GM21529 (cell line): ENCODE measurements around the gene BGN.

Experiments used
- ATAC-seq: cut with Tn5 transposase; IDR thresholded peaks from one replicate; pipeline ENCODE4 v1.9.1; 2021; ENCODE audit not compliant: unreplicated experiment

BGN gene

DNA sequence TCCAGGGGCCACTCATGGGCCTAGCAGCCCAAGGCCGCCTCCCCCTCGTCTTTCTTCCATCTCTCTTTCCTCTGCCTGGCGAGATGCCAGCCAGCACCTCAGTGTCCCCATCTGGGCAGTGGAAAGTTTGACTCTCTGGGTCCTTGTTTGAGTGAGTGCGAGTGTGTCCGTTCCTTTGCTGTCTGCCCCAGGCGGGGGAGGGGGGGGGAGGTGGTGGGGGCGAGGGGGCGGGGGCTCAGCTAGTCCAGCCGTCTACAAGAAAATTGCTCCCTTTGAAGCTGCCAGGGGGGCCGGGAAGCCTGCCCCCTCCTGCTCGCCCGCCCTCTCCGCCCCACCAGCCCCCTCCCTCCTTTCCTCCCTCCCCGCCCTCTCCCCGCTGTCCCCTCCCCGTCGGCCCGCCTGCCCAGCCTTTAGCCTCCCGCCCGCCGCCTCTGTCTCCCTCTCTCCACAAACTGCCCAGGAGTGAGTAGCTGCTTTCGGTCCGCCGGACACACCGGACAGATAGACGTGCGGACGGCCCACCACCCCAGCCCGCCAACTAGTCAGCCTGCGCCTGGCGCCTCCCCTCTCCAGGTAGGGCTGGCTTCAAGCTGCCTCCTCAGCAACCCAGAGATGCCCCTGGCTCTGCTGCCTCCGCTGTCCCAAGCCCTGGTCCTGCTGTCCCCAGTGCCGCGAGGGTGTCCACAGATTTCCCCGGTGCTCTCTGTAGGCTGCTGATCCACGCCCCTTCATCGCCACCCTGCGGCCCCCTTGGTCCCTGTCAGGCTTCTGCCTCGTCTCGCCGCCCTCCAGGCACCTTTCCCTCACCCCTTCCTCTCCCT, at the start of gene BGN:
Gene BGN, plus strand, starts transcription at position 440 of the 821 bp plus-strand sequence. CDS start 9,652 bp downstream, outside the sequence.
- no peak for ATAC-seq

DNA sequence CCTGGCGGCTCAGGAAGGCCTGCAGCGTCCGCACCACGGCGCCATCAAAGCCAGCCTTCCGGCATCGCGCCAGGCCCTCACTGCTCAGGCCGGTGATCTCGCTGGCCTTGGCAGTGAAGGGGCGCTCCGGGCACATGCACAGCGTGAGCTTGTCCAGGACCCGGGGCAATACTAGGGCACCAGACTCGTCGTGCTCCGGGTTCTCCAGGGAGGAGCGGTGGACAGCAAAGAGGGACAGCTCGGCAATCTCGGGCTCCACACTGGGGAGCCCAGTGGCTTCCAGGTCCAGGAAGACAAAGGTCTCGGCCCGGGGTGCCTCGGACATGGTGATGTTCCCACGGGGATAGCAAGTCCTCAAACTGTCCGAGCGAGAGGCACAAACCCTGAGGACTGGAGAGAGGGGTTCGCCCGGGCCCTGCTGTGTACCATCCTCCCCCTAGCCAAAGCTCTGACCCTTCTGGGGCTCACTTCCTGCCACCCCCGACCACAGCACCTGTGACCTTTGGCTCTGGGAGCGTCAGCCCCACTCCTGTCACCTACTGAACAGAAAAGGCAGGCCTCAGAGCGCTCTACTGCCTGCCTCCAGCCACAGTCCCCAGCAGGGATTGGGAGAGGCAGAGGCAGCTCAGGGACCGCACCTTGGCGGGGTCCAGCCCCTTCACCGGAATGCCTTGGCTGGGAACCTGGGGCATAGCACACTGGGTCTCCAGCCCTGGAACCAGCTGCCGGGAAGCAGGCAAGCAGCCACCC, 49.5 kb upstream of the BGN start:
- ATAC-seq: no peak

DNA sequence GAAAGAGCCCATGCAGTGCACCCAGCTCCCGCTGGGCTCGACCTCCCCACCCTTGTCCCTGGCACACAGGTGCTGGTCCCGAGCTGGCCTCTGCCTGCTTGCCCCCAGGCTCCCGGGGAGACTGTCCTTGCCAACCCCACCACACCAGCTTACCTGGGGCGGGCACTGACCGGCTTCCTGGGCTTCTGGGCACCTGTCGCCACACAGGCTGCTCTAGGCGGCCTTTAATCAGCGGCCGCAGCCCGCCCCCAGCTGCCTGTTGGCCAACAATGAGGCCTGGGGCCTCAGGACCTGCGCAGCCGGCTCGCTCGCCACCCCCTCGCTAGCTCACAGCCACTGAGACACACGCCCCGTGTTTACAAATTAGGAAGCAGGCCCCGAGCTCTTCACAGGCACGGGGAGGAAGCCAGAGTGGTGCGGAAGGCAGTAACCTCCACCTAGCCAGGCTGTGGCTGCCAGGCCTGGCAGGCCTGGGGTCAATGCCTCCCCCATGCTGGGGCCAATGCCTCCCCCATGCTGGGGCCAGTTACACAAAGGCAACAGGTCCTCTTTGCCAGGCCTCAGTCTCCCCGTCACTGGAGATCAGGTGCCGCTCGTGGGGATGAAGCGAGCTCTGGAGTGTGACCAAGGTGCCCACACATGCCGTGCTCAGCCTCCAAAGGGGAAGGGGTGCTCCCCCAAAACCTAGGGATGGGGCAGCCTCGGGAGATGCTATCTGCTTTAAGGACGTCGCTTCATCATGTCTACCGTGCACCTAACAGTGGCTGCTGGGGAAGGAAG, 48.7 kb upstream of the BGN start, which contains the start of gene TREX2:
Gene TREX2, minus strand, starts transcription at position 201 of the 780 bp plus-strand sequence. CDS start 626 bp downstream, outside the sequence.
- ATAC-seq: no peak

DNA sequence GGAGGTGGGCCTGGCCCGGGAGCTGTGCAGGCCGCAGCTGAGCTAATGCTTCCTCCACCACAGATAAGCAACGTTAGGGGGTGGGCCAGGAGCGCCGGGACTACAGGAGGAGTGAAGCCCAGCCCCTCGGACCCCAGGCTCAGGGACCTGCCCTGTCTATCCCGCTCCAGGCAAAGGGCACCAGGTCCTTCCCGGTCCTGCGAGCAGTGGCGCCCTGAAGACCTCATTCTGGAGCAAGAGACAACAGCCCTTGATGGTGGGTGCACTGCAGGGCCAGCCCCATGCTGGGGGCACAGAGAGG, 48.2 kb upstream of the BGN start:
- ATAC-seq: no peak

DNA sequence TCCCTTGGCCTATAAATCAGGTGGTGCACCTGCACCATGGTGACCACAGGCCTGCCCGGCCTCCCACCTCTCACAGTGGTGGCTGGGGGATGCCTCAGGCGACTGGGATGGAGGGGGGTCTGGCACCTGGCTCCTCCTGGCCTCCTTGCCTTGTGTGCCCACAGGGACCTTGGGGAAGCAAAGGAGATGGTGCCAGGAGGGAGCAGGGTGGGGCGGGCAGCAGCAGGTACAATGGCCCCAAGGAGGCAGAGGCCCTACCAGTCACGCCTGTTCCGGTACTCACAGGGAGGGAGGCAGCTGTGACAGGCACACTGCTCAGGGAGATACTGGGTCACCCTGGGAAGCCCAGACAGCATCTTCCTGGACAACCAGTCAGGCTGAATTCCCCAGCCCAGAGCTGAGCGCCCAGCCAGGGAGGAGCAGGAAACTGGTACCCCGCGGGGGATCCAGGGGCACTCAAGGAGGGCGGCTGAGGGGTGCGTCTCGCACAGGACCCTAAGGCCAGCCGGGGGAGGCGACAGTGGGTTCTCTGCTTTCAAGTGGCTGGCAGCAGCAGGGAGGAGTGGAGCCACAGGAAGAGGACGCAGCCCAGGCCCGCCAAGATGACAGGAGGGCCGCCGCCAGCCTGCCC, 47.7 kb upstream of the BGN start:
- no peak for ATAC-seq

DNA sequence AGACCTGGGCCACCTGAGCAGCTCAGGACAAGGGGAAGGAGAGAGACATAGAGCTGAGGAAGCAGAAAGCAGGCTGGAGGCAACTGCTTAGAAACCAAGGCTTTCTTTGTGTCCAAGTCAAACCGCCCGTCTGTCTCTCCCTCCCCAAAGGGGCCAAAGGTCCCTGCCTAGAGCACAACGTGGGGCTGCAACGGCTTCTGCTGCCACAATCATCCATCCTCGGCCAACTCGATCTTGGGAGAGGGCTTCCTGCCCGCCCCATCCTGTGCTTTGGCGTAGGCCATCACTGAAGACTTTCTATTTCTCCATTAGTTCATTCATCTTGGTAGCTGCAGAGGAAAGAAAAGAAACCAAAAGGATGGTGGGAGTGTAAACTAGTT, 47.2 kb upstream of the BGN start:
- no peak for ATAC-seq

DNA sequence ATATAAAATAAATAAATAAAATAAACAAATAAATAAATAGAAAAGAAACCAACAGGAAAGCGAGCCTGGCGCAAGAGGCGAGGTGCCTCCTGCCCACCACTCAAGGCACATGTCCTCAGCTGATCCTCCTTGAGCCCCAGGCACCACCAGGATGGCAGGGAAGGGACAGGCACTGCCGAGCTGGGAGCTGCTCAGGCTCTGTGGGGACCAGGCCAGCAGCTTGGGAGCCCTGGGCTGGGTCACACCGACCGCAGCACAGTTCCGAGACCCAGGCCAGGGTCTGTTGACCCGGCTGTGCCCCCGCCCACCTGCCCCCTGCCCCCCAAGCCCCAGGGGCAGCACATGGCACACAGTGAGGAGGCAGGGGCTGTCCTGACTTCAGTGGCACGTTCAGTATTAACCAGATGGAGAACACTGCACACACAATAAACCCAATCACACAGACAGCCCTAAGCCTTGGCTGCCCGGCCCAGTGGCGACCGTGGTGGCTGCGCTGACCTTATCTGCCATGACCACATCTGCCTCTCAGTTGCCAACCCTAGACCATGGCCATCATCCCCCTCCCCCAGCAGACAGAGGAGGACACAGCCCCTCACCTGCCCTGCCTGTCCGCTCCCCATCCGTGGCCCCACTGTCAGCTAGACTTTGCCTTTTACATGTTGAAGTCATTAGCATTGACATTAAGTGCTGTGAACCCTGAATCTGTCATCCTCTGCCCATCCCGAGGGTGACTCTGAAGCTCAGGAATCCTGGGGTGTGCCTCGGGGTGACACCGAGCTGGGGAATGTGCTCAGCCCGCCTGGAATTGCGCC, 46.0 kb upstream of the BGN start:
- no peak for ATAC-seq

DNA sequence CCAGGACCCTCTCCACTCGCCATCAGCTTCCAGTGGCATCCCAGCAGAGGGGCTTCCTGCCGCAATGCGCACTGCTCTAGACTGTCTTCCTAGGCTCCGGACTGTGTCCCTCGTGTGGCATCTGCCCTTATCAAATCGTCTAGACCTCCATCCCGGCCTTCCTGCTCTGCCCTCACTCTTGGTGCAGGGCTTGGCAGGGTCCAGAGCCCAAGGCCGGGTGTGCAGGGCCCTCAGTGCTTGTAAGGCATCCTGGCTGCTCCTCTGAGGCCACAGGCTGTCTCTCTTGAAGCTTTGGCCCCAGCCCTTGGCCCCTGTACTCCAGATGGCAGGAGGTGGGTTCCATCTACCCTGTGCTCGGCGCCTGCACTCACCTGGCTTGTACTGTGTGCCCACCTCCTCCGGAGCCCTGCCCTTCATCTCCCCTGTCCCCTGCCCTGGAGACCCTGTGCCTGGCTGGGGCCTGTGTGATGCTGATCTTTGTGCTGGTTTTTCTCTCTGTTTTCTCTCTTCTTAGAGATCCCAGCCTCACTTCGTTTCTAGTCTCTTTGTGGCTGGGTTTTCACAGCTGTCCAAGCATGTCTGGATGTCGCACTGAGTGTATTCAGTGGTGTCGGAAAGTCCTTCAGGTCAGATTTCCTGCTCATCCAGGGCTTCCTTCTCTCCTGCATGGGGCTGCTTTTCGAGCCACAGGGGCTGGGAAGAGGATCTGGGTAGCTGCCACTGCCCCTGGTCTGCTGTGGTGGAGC, 45.2 kb upstream of the BGN start:
- ATAC-seq: no peak

DNA sequence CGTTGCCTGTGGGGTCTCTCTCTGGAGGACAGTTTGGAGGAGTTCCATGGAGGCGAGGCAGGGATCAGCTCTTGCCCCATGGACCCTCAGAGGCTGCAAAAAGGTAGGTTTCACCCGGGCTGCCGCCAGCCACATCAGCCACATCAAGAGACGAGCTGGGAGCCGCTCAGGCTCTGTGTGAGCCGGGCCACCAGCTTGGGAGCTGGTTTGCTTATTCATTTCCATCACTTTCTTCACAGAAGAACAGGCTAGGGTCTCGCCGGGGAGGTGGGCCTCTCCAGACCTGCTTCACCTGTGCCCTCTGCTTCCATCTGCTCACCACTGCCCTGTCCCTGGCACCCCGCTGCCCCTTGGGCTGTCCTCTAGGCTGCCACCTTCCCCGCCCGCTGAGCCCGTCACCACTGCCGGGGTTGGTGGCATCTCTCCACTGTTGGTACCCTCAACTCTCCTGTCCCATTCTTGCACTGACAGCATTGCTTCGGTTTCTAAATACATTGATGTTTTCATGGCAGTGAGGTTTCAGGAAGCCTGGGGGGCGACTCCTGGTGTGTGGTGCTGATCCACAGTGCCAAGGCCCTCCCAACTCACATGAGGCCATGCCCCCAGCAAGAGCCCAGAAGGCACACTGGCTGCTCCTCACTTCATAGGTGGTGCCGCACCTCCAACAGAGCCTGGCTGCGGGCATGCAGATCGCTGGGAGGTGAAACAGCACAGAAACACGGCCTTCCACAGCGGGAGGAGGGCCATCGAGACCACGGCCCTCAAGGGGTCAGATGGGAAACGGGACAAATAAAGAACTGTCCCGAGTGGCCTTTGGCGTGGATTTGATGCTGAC, 44.4 kb upstream of the BGN start:
- ATAC-seq: no peak

DNA sequence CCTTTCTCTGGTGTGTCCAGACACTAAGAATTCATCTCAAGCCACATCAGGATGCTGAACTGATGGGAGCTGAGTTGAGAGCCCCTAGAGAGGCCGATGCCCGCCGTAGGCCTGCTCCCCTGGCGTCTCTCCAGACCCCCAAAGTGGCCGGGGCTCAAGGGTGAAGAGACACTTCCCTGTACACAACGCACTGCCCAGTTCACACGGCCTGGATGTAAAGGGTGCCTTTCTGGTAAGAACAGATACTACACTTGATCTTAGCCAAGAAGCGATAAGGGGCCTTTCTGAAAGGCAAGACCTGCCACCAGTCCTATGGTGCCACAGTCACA, 43.9 kb upstream of the BGN start:
- no peak for ATAC-seq

DNA sequence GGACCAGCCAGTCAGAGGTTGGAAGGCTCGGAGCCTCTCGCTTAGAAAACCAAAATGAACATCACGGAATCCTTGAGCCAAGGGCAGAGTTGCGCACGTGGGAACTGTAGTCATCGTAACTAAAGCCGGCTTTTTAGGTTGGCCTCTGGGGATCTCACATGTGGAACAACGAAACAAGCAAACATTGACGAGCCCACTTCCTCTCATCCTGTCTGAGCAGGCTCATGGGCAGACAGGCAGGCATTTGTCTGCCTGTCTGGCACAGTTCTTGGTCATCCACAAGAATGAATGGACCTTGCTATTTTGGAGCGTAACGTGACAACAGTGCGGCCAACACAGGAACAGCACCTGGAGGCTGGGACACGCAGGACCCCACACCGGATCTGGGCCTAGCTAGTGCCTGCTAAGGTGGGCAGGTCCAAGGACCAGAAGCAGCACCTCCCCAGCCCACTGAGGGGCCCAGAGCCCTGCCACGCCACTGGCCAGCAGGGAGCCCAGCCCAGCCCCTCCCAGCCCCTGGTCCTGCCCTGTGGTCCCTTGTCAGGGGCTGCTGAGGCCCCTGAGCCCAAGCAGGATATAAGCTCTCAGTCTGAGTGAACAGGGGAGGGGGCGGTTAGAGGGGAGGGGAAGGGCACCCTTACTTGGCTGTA, 39.8 kb upstream of the BGN start:
- no peak for ATAC-seq

DNA sequence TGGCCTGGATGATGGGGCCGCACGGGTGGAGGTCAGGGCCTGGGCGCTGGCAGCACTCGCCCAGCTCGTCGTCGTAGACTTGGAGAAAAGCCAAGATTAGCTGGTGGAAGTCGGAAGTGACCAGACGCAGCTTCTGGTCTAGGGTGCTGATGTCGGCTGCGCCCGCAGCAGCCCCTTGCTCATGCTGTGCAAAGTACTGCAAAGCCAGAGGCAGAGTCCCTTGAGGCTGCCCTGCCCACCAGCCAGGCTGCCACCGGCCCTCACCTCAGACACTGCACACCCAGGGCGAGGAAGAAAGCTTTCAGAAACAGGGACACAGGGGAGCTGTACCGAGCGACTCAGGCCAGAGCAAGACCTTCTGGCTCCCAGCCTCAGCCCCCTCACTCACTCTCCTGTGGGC, 39.2 kb upstream of the BGN start:
- no peak for ATAC-seq

DNA sequence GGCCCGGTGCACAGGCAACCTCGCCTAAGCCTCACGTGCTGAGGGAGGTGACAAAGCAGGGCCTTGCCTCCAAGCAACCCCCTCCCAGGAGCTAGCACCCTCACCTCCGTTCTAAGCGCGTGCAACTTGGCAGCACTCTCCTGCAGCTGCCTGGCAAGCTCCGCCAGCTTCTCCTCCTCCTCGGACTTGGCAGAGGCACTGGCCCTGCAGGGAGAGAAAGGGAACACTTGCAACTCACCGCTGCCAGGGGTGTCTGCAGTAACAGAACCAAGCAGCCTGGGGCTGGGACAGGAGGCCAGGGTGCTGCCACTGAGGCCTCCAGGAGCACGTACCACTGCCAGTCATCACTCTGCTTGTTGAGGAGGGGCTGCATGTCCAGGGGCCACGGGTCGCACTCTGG, 38.6 kb upstream of the BGN start:
- ATAC-seq: no peak

DNA sequence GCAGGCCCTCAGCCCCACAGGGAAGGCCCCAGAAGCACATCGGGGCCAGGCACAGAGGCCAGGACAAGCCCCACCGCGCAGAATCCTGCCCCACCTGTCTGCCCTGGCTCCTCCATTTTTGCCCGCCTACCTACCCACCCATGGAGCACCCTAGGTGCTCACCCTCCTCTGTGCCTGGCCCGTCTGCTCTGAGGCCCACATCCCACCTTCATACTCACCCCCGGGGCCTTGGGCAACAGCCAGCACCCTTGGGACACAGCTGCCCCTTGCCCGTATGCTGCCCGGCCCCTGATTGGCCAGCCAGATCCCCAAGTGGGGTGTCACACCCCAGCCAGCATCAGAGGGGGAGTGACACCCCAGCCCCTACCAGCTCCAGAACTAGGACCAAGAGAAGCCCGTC, 38.1 kb upstream of the BGN start:
- ATAC-seq: no peak

DNA sequence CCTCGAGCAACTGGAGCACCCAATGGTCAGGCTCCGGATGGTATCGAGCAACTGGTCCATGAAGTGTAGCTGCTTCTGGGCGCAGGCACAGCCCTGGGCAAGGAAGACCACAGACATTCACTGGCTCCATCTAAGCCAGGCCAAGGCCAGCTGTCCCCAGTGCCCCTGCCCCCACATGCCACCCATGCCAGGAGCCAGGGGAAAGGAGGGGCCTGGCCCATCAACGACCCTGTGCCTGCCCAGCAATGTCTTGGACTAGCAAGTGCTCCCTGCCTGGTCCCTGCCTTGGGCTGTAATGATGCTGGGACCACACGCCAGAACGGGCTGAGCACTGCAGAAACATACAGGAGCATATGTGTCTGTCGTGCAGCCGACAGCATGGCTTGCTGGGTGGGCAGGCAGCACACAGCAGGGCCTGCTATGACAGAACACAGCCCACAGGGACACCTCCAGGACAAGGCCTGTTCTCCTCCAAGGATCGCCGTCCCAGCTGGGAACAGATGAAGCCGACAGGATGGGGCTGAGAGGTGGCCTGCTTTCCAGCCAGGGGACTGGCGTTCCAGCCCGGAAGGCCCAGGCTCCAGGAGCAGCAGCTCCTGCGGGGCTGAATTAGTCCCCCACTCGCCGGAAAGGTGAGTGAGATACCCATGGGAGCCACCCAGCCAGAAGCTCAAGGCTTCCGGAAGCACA, 37.5 kb upstream of the BGN start:
- no peak for ATAC-seq

DNA sequence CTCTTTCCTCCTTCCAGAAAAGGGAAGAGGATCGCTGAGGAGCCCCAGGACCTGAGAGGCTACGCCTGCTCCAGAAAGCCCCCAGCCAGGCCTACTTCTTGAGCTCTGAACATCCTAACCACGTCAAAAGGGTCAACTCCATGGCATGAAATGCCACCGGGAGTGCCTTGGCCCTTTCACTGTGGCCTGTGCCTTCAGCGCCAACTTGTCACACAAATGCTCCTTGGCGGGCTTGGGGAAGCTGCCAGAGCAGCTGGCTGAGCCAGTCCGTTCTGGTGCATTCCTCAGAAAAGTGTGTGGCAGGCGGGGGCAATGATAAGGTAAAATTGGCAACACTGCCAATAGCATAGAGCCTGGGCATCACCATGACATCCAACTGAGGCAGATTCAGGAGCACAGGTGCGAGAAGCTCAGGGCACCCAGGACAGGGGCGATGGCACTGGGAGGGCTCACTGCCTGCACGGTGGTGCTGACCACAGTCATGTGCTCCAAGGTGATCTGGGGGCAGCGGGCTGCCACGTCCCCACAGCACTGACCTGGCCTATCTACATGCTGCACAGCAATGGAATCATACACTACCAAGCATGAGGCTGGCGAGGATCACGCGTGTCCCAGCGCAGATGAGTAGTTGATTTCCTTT, 36.8 kb upstream of the BGN start:
- ATAC-seq: no peak

DNA sequence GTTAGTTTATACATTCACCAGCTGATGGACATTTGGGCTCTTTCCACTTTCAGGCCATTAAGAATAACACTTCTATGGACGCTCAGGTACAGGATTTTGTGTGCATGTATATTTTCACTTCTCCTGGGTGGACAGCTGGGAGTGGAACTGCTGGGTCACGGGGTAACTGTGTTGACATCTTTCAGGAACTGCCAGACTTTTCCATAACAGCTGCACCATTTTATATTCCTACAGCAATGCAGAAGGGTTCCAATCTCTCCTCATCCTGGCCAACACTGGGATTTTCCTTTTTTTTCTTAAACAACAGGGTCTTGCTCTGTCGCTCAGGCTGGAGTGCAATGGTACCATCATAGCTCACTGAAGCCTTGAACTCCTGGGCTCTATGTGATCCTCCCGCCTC, 36.3 kb upstream of the BGN start:
- no peak for ATAC-seq
